K562 (cell line): ENCODE results near the gene CD84. TPM values are rescaled to one million over a fixed set of nuclear protein-coding genes. Genes with fewer than 3 reads are reported as not detected.

Source experiments
- CCNT2 ChIP-seq: IDR thresholded peaks from 2 replicates; pipeline ENCODE4 v1.6.1; 2011; ENCODE audit warnings: borderline replicate concordance, low read depth, mild to moderate bottlenecking, moderate library complexity, mixed read lengths, low read length; ENCODE audit not compliant: insufficient read length; ENCODE audit errors: extremely low read depth
- CEBPG ChIP-seq, 3 experiments: fragments of 200-800 bp in 1 of 3; sonication (Bioruptor generic) in 1 of 3; sonication (generic) in 1 of 3; formaldehyde crosslinking in 1 of 3; IDR thresholded peaks in 2 of 3; conservative IDR thresholded peaks in 1 of 3; 2 replicates each; pipeline versions ENCODE4 v1.6.1 to v1.8.0; 2016 to 2022; ENCODE audit warnings: missing compliant biosample characterization in 2 of 3, missing genetic modification characterization in 2 of 3, mild to moderate bottlenecking in 1 of 3, missing genetic modification reagents in 1 of 3
- ELF1 ChIP-seq: fragments of 200-800 bp; sonication (Bioruptor generic); IDR thresholded peaks from 2 replicates; pipeline ENCODE4 v1.6.1; 2016; ENCODE audit warnings: missing genetic modification characterization, missing compliant biosample characterization
- ERF ChIP-seq: fragments of 450-650 bp; formaldehyde crosslinking; IDR thresholded peaks from 2 replicates; pipeline ENCODE4 v1.4.0; 2020; ENCODE audit warnings: mild to moderate bottlenecking, mixed read lengths
- FOXK1 ChIP-seq: sonication (generic); formaldehyde crosslinking; IDR thresholded peaks from 2 replicates; pipeline ENCODE4 v1.8.0; 2022; ENCODE audit warnings: missing genetic modification reagents, mild to moderate bottlenecking, borderline replicate concordance
- GTF2E2 ChIP-seq: fragments of 200-800 bp; sonication (Bioruptor generic); IDR thresholded peaks from 2 replicates; pipeline ENCODE4 v1.6.1; 2016; ENCODE audit warnings: missing genetic modification characterization, missing compliant biosample characterization
- MYBL2 ChIP-seq, 2 experiments: fragments of 450-650 bp in 1 of 2; sonication (generic) in 1 of 2; formaldehyde crosslinking in 1 of 2; IDR thresholded peaks; 2 replicates each; pipeline versions ENCODE4 v1.6.1 to v1.8.1; 2017 to 2022; ENCODE audit warnings: borderline replicate concordance in 1 of 2, inconsistent platforms in 1 of 2, low read depth in 1 of 2, mild to moderate bottlenecking in 1 of 2, missing genetic modification reagents in 1 of 2, moderate library complexity in 1 of 2
- SMAD2 ChIP-seq: fragments of 150-350 bp; IDR thresholded peaks from 2 replicates; pipeline ENCODE4 v1.6.1; 2014; ENCODE audit warnings: low read depth, mild to moderate bottlenecking, low read length
- SMARCA5 ChIP-seq: fragments of 450-650 bp; IDR thresholded peaks from 2 replicates; pipeline ENCODE4 v1.6.1; 2016
- ZNF431 ChIP-seq: sonication (generic); formaldehyde crosslinking; IDR thresholded peaks from 2 replicates; pipeline ENCODE4 v1.8.0; 2022; ENCODE audit warnings: mild to moderate bottlenecking, missing genetic modification reagents
- polyA plus RNA-seq, 8 experiments: library from polyadenylated mRNA; depleted of rRNA in 4 of 8; stranded (reverse) in 5 of 8; unstranded in 3 of 8; fragments of >200 nt; fragmentation: Nextera tagmentation in 2 of 8; fragmentation: Illumina TruSeq in 1 of 8; extraction: Ambion mirVana in 2 of 8; extraction: Trizol in 1 of 8; gene quantifications; 2 replicates each; pipeline versions ENCODE4 v1.2.1 to v1.2.3, GENCODE V29; 2011 to 2014; ENCODE audit warnings: inconsistent platforms in 1 of 8, missing spikeins in 1 of 8
- total RNA-seq, 7 experiments: library from RNA; depleted of rRNA in 6 of 7; stranded (reverse); fragments of >200 nt in 6 of 7; fragmentation: Illumina TruSeq in 2 of 7; extraction: Trizol in 2 of 7; gene quantifications; 2 replicates each; pipeline versions ENCODE4 v1.2.1 to v1.2.3, GENCODE V29; 2011 to 2021; ENCODE audit warnings: low replicate concordance in 1 of 7
- TF ChIP-seq, protein P1 (sequence below): fragments of 450-650 bp; conservative IDR thresholded peaks from 2 replicates; pipeline ENCODE4 v1.6.1; 2016; ENCODE audit warnings: missing genetic modification characterization, low read depth, mild to moderate bottlenecking, control low read depth, missing compliant biosample characterization
- TF ChIP-seq, protein P2 (sequence below), 2 experiments: IDR thresholded peaks in 1 of 2; conservative IDR thresholded peaks in 1 of 2; 2 replicates each; pipeline ENCODE4 v1.6.1; 2016; ENCODE audit warnings: low read depth in 2 of 2, mild to moderate bottlenecking in 1 of 2, missing compliant biosample characterization in 1 of 2, missing genetic modification characterization in 1 of 2, moderate library complexity in 1 of 2
- TF ChIP-seq, protein P3 (sequence below): sonication (generic); formaldehyde crosslinking; IDR thresholded peaks from 2 replicates; pipeline ENCODE4 v1.8.0; 2022; ENCODE audit warnings: mild to moderate bottlenecking, missing genetic modification reagents
- TF ChIP-seq, protein P4 (sequence below): fragments of 450-650 bp; formaldehyde crosslinking; IDR thresholded peaks from 2 replicates; pipeline ENCODE4 v1.4.0; 2020; ENCODE audit warnings: mild to moderate bottlenecking, mixed read lengths
- TF ChIP-seq, protein P5 (sequence below): fragments of 450-650 bp; IDR thresholded peaks from 2 replicates; pipeline ENCODE4 v1.6.1; 2014; ENCODE audit warnings: low read depth, mild to moderate bottlenecking, moderate library complexity, borderline replicate concordance

CD84 gene
- total and polyA plus RNA-seq, 9 of the 15 experiments (the other 6 are each of a cell fraction or from before 2014, with no cell fraction given): 0.82 to 6.8 (median 2.0) TPM

DNA sequence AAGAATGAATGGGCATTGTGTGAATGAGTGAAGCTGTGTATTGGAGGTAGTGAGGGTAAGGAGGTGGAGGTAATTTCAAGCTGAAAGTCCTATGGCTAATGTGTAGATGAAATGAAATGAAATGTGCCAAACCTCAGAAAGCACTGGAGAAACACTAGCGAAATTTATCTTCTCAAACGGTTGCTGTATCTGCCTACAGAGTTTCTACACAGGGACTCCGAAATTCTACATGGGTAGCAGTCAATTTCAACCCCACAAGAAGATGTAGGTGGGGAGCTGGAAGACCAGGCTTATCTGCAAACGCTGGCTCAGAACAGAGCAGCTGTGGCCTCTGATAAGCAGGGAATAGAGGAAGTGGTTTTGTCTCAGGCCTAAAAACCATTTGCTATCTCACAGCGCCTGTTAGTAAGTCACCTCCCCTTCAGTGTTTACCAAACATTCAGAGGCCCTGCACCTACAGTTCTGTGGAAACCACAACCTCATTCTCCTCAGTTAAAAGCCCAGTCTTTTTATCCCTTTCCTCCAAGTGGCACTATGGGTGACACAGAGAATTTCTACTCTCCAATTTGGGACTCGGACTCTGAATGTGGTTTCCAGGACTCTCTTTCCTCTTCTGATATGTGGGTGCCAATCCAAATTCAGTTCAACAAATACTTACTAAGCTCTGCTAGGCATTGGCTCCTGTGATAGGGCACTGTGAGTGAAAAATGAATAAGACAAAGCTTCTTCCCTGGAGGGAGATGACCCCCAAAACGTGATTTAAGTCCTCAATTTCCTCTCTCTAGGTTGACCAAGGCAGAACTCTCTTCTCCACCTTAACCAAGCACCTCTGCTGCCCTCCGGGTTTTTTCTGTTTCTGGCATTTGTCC lies 39.1 kb downstream of the CD84 start (continued):
- TF ChIP-seq, protein P1, sequence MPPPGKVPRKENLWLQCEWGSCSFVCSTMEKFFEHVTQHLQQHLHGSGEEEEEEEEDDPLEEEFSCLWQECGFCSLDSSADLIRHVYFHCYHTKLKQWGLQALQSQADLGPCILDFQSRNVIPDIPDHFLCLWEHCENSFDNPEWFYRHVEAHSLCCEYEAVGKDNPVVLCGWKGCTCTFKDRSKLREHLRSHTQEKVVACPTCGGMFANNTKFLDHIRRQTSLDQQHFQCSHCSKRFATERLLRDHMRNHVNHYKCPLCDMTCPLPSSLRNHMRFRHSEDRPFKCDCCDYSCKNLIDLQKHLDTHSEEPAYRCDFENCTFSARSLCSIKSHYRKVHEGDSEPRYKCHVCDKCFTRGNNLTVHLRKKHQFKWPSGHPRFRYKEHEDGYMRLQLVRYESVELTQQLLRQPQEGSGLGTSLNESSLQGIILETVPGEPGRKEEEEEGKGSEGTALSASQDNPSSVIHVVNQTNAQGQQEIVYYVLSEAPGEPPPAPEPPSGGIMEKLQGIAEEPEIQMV (tag): no peak
- peak; percentile 87 for TF ChIP-seq ELF1
- TF ChIP-seq, protein P2, sequence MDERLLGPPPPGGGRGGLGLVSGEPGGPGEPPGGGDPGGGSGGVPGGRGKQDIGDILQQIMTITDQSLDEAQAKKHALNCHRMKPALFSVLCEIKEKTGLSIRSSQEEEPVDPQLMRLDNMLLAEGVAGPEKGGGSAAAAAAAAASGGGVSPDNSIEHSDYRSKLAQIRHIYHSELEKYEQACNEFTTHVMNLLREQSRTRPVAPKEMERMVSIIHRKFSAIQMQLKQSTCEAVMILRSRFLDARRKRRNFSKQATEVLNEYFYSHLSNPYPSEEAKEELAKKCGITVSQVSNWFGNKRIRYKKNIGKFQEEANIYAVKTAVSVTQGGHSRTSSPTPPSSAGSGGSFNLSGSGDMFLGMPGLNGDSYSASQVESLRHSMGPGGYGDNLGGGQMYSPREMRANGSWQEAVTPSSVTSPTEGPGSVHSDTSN (CRISPR knock-in tag; IDR thresholded peaks at IDR 0.05; ENCODE audit: low read depth): no peak
- TF ChIP-seq, protein P2 (tag; conservative IDR thresholded peaks at IDR 0.05; ENCODE audit: low read depth): peak; percentile 78
- TF ChIP-seq, protein P3, sequence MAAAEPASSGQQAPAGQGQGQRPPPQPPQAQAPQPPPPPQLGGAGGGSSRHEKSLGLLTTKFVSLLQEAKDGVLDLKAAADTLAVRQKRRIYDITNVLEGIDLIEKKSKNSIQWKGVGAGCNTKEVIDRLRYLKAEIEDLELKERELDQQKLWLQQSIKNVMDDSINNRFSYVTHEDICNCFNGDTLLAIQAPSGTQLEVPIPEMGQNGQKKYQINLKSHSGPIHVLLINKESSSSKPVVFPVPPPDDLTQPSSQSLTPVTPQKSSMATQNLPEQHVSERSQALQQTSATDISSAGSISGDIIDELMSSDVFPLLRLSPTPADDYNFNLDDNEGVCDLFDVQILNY: no peak
- peak; percentile 100 for TF ChIP-seq CCNT2
- TF ChIP-seq ZNF431 (CRISPR knock-in tag): peak; percentile 32; the same call in 1 of the 2 replicates
- TF ChIP-seq FOXK1 (CRISPR knock-in tag): no peak
- TF ChIP-seq SMARCA5: no peak; the same call in 1 of the 2 replicates
- no peak for TF ChIP-seq SMAD2
- TF ChIP-seq MYBL2 (IDR thresholded peaks at IDR 0.05; ENCODE audit: low read depth): peak; percentile 59; the same call in 1 of the 2 replicates
- no peak for TF ChIP-seq MYBL2 (CRISPR knock-in tag; IDR thresholded peaks at IDR 0.05; ENCODE audit: borderline replicate concordance)
- TF ChIP-seq GTF2E2: peak; percentile 94
- TF ChIP-seq, protein P4, sequence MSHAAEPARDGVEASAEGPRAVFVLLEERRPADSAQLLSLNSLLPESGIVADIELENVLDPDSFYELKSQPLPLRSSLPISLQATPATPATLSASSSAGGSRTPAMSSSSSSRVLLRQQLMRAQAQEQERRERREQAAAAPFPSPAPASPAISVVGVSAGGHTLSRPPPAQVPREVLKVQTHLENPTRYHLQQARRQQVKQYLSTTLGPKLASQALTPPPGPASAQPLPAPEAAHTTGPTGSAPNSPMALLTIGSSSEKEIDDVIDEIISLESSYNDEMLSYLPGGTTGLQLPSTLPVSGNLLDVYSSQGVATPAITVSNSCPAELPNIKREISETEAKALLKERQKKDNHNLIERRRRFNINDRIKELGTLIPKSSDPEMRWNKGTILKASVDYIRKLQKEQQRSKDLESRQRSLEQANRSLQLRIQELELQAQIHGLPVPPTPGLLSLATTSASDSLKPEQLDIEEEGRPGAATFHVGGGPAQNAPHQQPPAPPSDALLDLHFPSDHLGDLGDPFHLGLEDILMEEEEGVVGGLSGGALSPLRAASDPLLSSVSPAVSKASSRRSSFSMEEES (CRISPR knock-in tag): no peak
- TF ChIP-seq, protein P5, sequence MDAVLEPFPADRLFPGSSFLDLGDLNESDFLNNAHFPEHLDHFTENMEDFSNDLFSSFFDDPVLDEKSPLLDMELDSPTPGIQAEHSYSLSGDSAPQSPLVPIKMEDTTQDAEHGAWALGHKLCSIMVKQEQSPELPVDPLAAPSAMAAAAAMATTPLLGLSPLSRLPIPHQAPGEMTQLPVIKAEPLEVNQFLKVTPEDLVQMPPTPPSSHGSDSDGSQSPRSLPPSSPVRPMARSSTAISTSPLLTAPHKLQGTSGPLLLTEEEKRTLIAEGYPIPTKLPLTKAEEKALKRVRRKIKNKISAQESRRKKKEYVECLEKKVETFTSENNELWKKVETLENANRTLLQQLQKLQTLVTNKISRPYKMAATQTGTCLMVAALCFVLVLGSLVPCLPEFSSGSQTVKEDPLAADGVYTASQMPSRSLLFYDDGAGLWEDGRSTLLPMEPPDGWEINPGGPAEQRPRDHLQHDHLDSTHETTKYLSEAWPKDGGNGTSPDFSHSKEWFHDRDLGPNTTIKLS: peak; percentile 69; the same call in 1 of the 2 replicates
- TF ChIP-seq ERF: peak; percentile 88; the same call in 1 of the 2 replicates
- TF ChIP-seq CEBPG (CRISPR knock-in tag; IDR thresholded peaks at IDR 0.05): 0 out of 2 replicates have a peak, but pooled peaks have one; percentile 4
- TF ChIP-seq CEBPG (tag; conservative IDR thresholded peaks at IDR 0.05 in 1 of 2, IDR thresholded peaks at IDR 0.05 in 1 of 2): peak in 1 of 2 experiments; percentile 36; a peak in 1 of 4 replicates
